CD4-positive, CD25-positive, alpha-beta regulatory T cell (primary cell): ENCODE data around the gene TESMIN. TPM values are rescaled to one million over a fixed set of nuclear protein-coding genes. Genes with fewer than 3 reads are reported as not detected.

Experiments used
- ATAC-seq, 2 donors: fragments of 150-1000 bp; cut with Tn5 transposase; one replicate each; pipeline ENCODE4 v1.10.0; 2021; ENCODE audit warnings: low read depth in 2 of 2, moderate number of reproducible peaks in 2 of 2, moderate library complexity in 1 of 2
- DNase-seq, 3 donors: peaks; one replicate each; pipeline versions ENCODE4 v3.0.0 to v3.0.0-alpha.2; 2012 to 2022; ENCODE audit warnings: mixed read lengths in 1 of 3
- H3K27ac ChIP-seq: one replicate; pipeline ENCODE4 v1.7.0; 2013; ENCODE audit warnings: mild to moderate bottlenecking, low read length; ENCODE audit not compliant: insufficient read depth, poor library complexity, severe bottlenecking
- H3K27me3 ChIP-seq: one replicate; pipeline ENCODE4 v1.7.0; 2013; ENCODE audit warnings: low read length; ENCODE audit not compliant: control insufficient read depth, insufficient read depth
- H3K36me3 ChIP-seq: one replicate; pipeline ENCODE4 v1.7.0; 2013; ENCODE audit warnings: mild to moderate bottlenecking, low read length, moderate library complexity; ENCODE audit not compliant: control insufficient read depth, insufficient read depth
- H3K4me1 ChIP-seq: 2 replicates; pipeline ENCODE4 v1.7.0; 2013; ENCODE audit warnings: mild to moderate bottlenecking, low read length; ENCODE audit not compliant: insufficient read depth, control insufficient read depth, poor library complexity, severe bottlenecking
- H3K4me3 ChIP-seq: one replicate; pipeline ENCODE4 v1.7.0; 2013; ENCODE audit warnings: low read depth, mild to moderate bottlenecking, low read length, moderate library complexity
- H3K9me3 ChIP-seq, 2 experiments: 1 replicate in 1 of 2; 2 replicates in 1 of 2; pipeline ENCODE4 v1.7.0; 2013; ENCODE audit warnings: low read length in 2 of 2, mild to moderate bottlenecking in 1 of 2, moderate library complexity in 1 of 2; ENCODE audit not compliant: control insufficient read depth in 2 of 2
- H3K27ac Mint-ChIP-seq, 3 donors: one replicate each; pipeline ENCODE4 v1.8.0; 2020 to 2022; ENCODE audit warnings: mild to moderate bottlenecking in 3 of 3, mixed read lengths in 3 of 3, moderate library complexity in 2 of 3
- H3K27me3 Mint-ChIP-seq: one replicate; pipeline ENCODE4 v1.8.0; 2022; ENCODE audit warnings: mild to moderate bottlenecking, mixed read lengths
- H3K36me3 Mint-ChIP-seq: one replicate; pipeline ENCODE4 v1.8.0; 2020; ENCODE audit warnings: mixed read lengths
- H3K4me1 Mint-ChIP-seq, 4 donors: one replicate each; pipeline ENCODE4 v1.8.0; 2020 to 2022; ENCODE audit warnings: mixed read lengths in 4 of 4, mild to moderate bottlenecking in 1 of 4
- H3K4me3 Mint-ChIP-seq, 4 donors: one replicate each; pipeline ENCODE4 v1.8.0; 2020 to 2022; ENCODE audit warnings: mild to moderate bottlenecking in 4 of 4, mixed read lengths in 4 of 4, moderate library complexity in 3 of 4
- H3K9me3 Mint-ChIP-seq, 7 donors: one replicate each; pipeline ENCODE4 v1.8.0; 2020 to 2022; ENCODE audit warnings: mixed read lengths in 7 of 7, mild to moderate bottlenecking in 3 of 7, moderate library complexity in 2 of 7
- polyA plus RNA-seq, 4 donors: library from polyadenylated mRNA; unstranded; fragments of 300-500 nt; fragmentation: Illumina TruSeq; gene quantifications; one replicate each; pipeline ENCODE4 v1.2.3, GENCODE V29; 2021
- total RNA-seq: library from RNA; stranded (reverse); gene quantifications from one replicate; pipeline ENCODE4 v1.2.3, GENCODE V29; 2022

TESMIN gene
- total and polyA plus RNA-seq, 5 donors from 2014 or later, result 3.0 to 8.0 (median 5.3) TPM

- H3K36me3 ChIP-seq, result no peaks in the 10 kb centered on the region
- peaks cover 4% of the 10 kb centered on the region for H3K27me3 ChIP-seq
- no peak overlapping the region for H3K4me3 ChIP-seq
- Mint-ChIP-seq H3K9me3 (peaks cover 0 to 14% (median 2%) of the 10 kb centered on the region in 7 donors), H3K27me3 (peaks cover 23% of the 10 kb centered on the region), H3K36me3 (peaks cover 4% of the 10 kb centered on the region), H3K27ac (no peak overlapping the region), H3K4me1 (no peaks in the 10 kb centered on the region), H3K4me3 (no peak overlapping the region)
- peaks cover 0 to 5% of the 10 kb centered on the region in 2 experiments for H3K9me3 ChIP-seq
- no peak for ATAC-seq
- H3K27ac ChIP-seq, result no peak overlapping the region
- DNase-seq, result no peak
- no peaks in the 10 kb centered on the region for H3K4me1 ChIP-seq
Observed at GRCh38 chr11:68698993-68699392, 52.3 kb downstream of the TESMIN start.

GRCh38 chr11:68695531-68695930, 55.8 kb downstream of the TESMIN start:
- peaks cover 0 to 14% (median 2%) of the 10 kb centered on the region in 7 donors for H3K9me3 Mint-ChIP-seq

GRCh38 chr11:68694431-68695297, 56.7 kb downstream of the TESMIN start:
- no peak for ATAC-seq
- H3K9me3 Mint-ChIP-seq, result peaks cover 0 to 14% (median 2%) of the 10 kb centered on the region in 7 donors
- Histone ChIP-seq H3K9me3 (peaks cover 0 to 5% of the 10 kb centered on the region in 2 experiments), H3K36me3 (no peaks in the 10 kb centered on the region), H3K4me3 (no peak overlapping the region), H3K27me3 (peaks cover 2% of the 10 kb centered on the region), H3K27ac (no peak overlapping the region), H3K4me1 (peaks cover 9% of the 10 kb centered on the region)
- H3K36me3 Mint-ChIP-seq, result peaks cover 4% of the 10 kb centered on the region
- no peak for DNase-seq
- no peak overlapping the region for H3K4me3 Mint-ChIP-seq
- H3K4me1 Mint-ChIP-seq, result peaks cover 9 to 23% (median 14%) of the 10 kb centered on the region in 4 donors
- peak overlapping the region in 2 of 3 donors; percentile 2 to 6 for H3K27ac Mint-ChIP-seq
- H3K27me3 Mint-ChIP-seq, result peaks cover 25% of the 10 kb centered on the region

More at GRCh38 chr11:68695531-68695930, 55.8 kb downstream of the TESMIN start:
- H3K27me3 Mint-ChIP-seq, result peaks cover 24% of the 10 kb centered on the region
- no peak overlapping the region for H3K27ac Mint-ChIP-seq
- no peak for DNase-seq
- H3K4me3 Mint-ChIP-seq, result no peak overlapping the region
- peaks cover 8 to 14% (median 10%) of the 10 kb centered on the region in 4 donors for H3K4me1 Mint-ChIP-seq
- H3K36me3 Mint-ChIP-seq, result peaks cover 4% of the 10 kb centered on the region
- no peak overlapping the region for H3K4me3 ChIP-seq
- no peaks in the 10 kb centered on the region for H3K36me3 ChIP-seq
- peaks cover 5% of the 10 kb centered on the region for H3K4me1 ChIP-seq
- H3K27me3 ChIP-seq, result peaks cover 4% of the 10 kb centered on the region
- no peak for ATAC-seq
- H3K27ac ChIP-seq, result no peak overlapping the region
- peaks cover 0 to 5% of the 10 kb centered on the region in 2 experiments for H3K9me3 ChIP-seq

GRCh38 chr11:68693484-68693882, 57.8 kb downstream of the TESMIN start:
- H3K36me3 ChIP-seq, result no peaks in the 10 kb centered on the region
- DNase-seq (no peak), ATAC-seq (no peak)
- H3K27me3 ChIP-seq, result peaks cover 2% of the 10 kb centered on the region
- H3K4me3 ChIP-seq, result no peak overlapping the region
- Mint-ChIP-seq H3K4me1 (peaks cover 9 to 24% (median 16%) of the 10 kb centered on the region in 4 donors), H3K4me3 (no peak overlapping the region), H3K27ac (peak overlapping the region in 1 of 3 donors; percentile 31), H3K9me3 (peaks cover 0 to 14% (median 2%) of the 10 kb centered on the region in 7 donors), H3K27me3 (peaks cover 27% of the 10 kb centered on the region), H3K36me3 (peaks cover 4% of the 10 kb centered on the region)
- H3K27ac ChIP-seq, result no peak overlapping the region
- peaks cover 0 to 5% of the 10 kb centered on the region in 2 experiments for H3K9me3 ChIP-seq
- peaks cover 9% of the 10 kb centered on the region for H3K4me1 ChIP-seq

GRCh38 chr11:68692871-68693483, 58.3 kb downstream of the TESMIN start:
- H3K27ac Mint-ChIP-seq, result no peak overlapping the region
- H3K9me3 ChIP-seq, result peaks cover 0 to 5% of the 10 kb centered on the region in 2 experiments
- H3K27me3 ChIP-seq, result peaks cover 2% of the 10 kb centered on the region
- H3K9me3 Mint-ChIP-seq, result peaks cover 0 to 14% (median 2%) of the 10 kb centered on the region in 7 donors
- no peak for DNase-seq
- no peak overlapping the region for H3K27ac ChIP-seq
- H3K4me1 Mint-ChIP-seq, result peaks cover 9 to 24% (median 16%) of the 10 kb centered on the region in 4 donors
- H3K4me1 ChIP-seq, result peaks cover 9% of the 10 kb centered on the region
- no peaks in the 10 kb centered on the region for H3K36me3 ChIP-seq
- H3K36me3 Mint-ChIP-seq, result peaks cover 4% of the 10 kb centered on the region
- no peak overlapping the region for H3K4me3 ChIP-seq
- no peak overlapping the region for H3K4me3 Mint-ChIP-seq
- ATAC-seq, result no peak
- H3K27me3 Mint-ChIP-seq, result peaks cover 30% of the 10 kb centered on the region

- peaks cover 29% of the 10 kb centered on the region for H3K27me3 Mint-ChIP-seq
- H3K9me3 ChIP-seq, result peaks cover 0 to 5% of the 10 kb centered on the region in 2 experiments
- no peak overlapping the region for H3K27ac ChIP-seq
- H3K4me1 ChIP-seq, result peaks cover 9% of the 10 kb centered on the region
- H3K36me3 Mint-ChIP-seq, result no peaks in the 10 kb centered on the region
- peaks cover 0 to 10% (median 0%) of the 10 kb centered on the region in 7 donors for H3K9me3 Mint-ChIP-seq
- H3K4me3 ChIP-seq, result no peak overlapping the region
- H3K4me1 Mint-ChIP-seq, result peaks cover 9 to 24% (median 16%) of the 10 kb centered on the region in 4 donors
- no peaks in the 10 kb centered on the region for H3K36me3 ChIP-seq
- no peak overlapping the region for H3K4me3 Mint-ChIP-seq
- ATAC-seq, result no peak
- no peak for DNase-seq
- no peak overlapping the region for H3K27ac Mint-ChIP-seq
- peaks cover 2% of the 10 kb centered on the region for H3K27me3 ChIP-seq
Observed at GRCh38 chr11:68692115-68692514, 59.2 kb downstream of the TESMIN start.

- H3K36me3 ChIP-seq, result no peaks in the 10 kb centered on the region
- Mint-ChIP-seq H3K27me3 (peaks cover 36% of the 10 kb centered on the region), H3K36me3 (no peaks in the 10 kb centered on the region), H3K9me3 (peaks cover 0 to 6% (median 0%) of the 10 kb centered on the region in 7 donors), H3K4me1 (peaks cover 9 to 24% (median 16%) of the 10 kb centered on the region in 4 donors), H3K4me3 (no peak overlapping the region), H3K27ac (peak overlapping the region in 1 of 3 donors; percentile 75)
- H3K4me3 ChIP-seq, result no peak overlapping the region
- no peaks in the 10 kb centered on the region for H3K27me3 ChIP-seq
- no peak overlapping the region for H3K27ac ChIP-seq
- no peak for ATAC-seq
- peaks cover 9% of the 10 kb centered on the region for H3K4me1 ChIP-seq
- no peak for DNase-seq
- peaks cover 0 to 5% of the 10 kb centered on the region in 2 experiments for H3K9me3 ChIP-seq
Observed at GRCh38 chr11:68691402-68691784, 59.9 kb downstream of the TESMIN start.
